Choroid plexus epithelial cell (primary cell): ENCODE data around the gene RHOJ.
A peak's percentile ranks its signal among the peaks of the same experiment; 100 is the strongest.

Experiments used
- DNase-seq: peaks from one replicate; pipeline ENCODE4 v3.0.0-alpha.2; 2010; ENCODE audit warnings: low read depth
- H3K4me3 ChIP-seq: 2 replicates; pipeline ENCODE4 v1.5.1; 2011; ENCODE audit warnings: low read depth, mild to moderate bottlenecking, control low read depth, low read length, moderate library complexity
- CTCF ChIP-seq: conservative IDR thresholded peaks from 2 replicates; pipeline ENCODE4 v1.5.1; 2011; ENCODE audit warnings: low read depth, mild to moderate bottlenecking, control low read depth, inconsistent platforms, low read length, moderate library complexity

Gene RHOJ

DNA sequence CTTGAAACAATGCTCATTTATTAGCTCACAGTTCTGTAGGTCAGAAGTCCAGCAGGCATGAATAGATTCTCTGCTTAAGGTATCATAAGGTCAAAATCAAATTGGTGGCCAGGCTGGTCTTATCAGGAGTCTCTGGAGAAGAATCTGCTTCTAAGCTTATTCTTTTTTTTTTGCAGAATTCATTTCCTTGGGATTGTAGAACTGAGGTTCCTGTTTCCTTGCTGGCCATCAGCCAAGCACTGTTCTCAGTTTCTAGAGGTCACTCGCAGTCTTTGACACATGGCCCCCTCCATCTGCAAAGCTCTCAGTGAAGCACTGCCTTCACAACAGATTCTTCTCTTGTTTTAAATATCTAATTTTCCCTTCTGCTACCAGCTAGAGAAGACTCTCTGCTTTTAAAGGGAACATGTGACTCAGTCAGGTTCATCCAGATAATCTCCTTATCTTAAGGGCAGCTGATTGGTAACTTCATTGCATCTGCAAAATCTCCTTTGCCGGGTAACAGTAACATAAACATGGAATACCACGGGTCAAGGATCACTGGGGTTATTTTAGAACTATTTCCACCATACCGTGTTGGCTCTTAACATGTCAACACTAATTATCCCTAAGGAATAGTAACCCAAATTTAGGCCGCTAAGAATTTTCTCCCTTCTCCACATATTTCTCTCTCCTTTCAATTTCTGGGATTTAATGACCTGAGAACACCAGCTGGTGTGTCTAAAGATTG lies 25.3 kb downstream of the RHOJ start:
- no peak for TF ChIP-seq CTCF
- DNase-seq = no peak
- no peak overlapping the region for H3K4me3 ChIP-seq

DNA sequence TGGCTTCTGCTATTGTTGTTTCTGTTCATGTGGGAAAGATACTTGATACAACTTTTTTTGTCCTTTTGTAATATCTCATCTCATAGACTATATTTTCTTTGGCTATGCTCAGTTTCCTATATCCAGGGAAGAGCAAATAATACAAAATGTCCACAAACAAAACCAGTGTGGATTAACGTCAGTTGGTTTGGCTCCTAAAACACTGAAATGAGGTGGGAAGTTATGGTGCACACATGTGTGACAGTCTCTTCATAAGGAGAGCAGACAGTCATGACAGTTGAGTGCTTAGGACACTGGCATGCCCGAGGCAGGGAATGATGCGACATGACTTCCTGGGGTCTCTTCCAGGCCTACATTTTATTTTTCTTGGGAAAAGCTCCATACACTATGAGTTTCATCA lies 27.5 kb downstream of the RHOJ start:
- TF ChIP-seq CTCF = no peak
- no peak for DNase-seq
- no peak overlapping the region for H3K4me3 ChIP-seq

DNA sequence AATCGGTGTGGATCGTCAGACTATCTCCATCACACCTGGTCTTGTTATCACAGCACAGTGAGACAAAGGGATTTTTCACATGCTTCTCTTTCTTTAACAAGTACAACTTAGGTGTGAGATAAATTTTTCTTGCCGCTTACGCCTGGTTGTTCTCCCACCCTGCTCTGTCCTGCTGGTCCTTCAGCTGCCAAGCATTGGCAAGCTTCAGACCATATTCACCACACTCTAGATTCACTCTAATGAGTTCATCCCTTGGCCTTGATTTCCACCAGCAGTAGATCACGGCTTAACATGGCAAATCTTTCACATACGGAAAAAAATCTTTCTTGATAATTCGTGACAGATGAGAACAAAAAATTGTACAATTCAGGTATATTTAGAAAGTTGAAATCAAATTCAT lies 33.5 kb downstream of the RHOJ start:
- no peak for DNase-seq
- no peak for TF ChIP-seq CTCF

DNA sequence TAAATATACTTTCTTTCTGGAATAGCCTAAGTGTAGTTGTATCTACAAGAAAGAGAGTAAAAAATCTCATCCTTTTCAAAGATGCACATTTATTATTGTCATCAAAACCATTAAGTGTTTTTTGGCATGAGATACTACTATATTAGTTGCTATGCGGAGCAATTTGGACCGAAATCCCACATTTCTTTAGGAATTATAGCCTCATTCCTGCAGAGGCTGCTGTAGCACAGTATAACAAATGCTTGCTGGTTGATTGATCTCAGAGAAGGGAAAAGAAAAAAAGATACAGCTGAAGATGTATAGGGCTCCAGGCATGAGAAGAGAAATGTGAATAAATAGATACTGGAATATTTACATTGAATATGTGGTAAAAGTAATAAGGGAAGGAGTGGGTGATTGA lies 36.0 kb downstream of the RHOJ start:
- no peak overlapping the region for H3K4me3 ChIP-seq
- DNase-seq = no peak
- TF ChIP-seq CTCF = no peak

More for the DNA sequence above, 33.5 kb downstream of the RHOJ start:
- H3K4me3 ChIP-seq = no peak overlapping the region

- H3K4me3 ChIP-seq = no peak overlapping the region
- DNase-seq = no peak
- no peak for TF ChIP-seq CTCF
These were observed 36.9 kb downstream of the RHOJ start for GRCh38 chr14:63241096-63241495.

- no peak for TF ChIP-seq CTCF
- no peak overlapping the region for H3K4me3 ChIP-seq
- no peak for DNase-seq
These were observed 39.4 kb downstream of the RHOJ start for GRCh38 chr14:63243646-63244045.

DNA sequence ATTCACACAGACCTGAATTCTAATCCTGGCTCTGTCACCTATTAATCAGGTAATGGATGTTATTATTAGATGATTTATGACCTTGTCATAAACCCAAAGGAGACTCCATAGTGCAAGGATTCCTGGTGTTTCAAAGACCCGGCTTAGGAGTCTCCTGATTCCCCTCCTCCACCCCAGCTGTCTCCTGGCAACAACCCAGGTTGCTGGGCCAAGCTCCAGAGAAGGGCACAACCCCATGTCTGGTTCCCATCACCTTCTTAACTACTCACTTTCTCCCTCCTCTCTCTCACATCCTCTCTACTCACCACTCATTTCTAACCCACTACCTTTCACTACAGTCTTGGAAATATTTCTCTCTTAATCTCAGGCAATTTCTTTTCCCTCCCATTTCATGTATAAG lies 41.6 kb downstream of the RHOJ start:
- H3K4me3 ChIP-seq = no peak overlapping the region
- TF ChIP-seq CTCF = no peak
- DNase-seq = peak; percentile 23
